Activated naive CD4-positive, alpha-beta T cell treated with anti-CD3 and anti-CD28 coated beads, Interleukin-2, amount 10 ng/mL, durations not matched to agents 7 days and 5 days (primary cell): ENCODE data around the gene MICAL3.
"Not testable (repeated sequence)": the region's sequence is repeated elsewhere in the genome, so short reads cannot be mapped to it uniquely, and the experiment has no call there.

Experiments
- CTCF ChIA-PET: fragments of 350-600 bp; sonication (Branson Sonifier 250); formaldehyde crosslinking; loops from one replicate; lab custom pipeline; 2021; ENCODE audit warnings: antibody characterized with exemption; lab: Charles Lee
- DNase-seq: peaks from one replicate; pipeline ENCODE4 v3.0.0-alpha.2; 2020
- H3K27ac Mint-ChIP-seq: one replicate; pipeline ENCODE4 v1.8.0; 2021; ENCODE audit warnings: mild to moderate bottlenecking, moderate library complexity, mixed read lengths
- H3K27me3 Mint-ChIP-seq: one replicate; pipeline ENCODE4 v1.8.0; 2021; ENCODE audit warnings: mild to moderate bottlenecking, mixed read lengths
- H3K36me3 Mint-ChIP-seq: one replicate; pipeline ENCODE4 v1.8.0; 2021; ENCODE audit warnings: mixed read lengths
- H3K4me1 Mint-ChIP-seq: one replicate; pipeline ENCODE4 v1.8.0; 2021; ENCODE audit warnings: mixed read lengths
- H3K4me3 Mint-ChIP-seq: one replicate; pipeline ENCODE4 v1.8.0; 2021; ENCODE audit warnings: mild to moderate bottlenecking, moderate library complexity, mixed read lengths
- H3K9me3 Mint-ChIP-seq: one replicate; pipeline ENCODE4 v1.8.0; 2021; ENCODE audit warnings: mixed read lengths

MICAL3 gene

GRCh38 chr22:17888439-17888838, 135.9 kb downstream of the MICAL3 start:
- DNase-seq, result no peak
- Mint-ChIP-seq H3K36me3 (peaks cover 2% of the 10 kb centered on the region), H3K27ac (no peak overlapping the region), H3K4me3 (no peak overlapping the region), H3K4me1 (no peaks in the 10 kb centered on the region), H3K9me3 (no peaks in the 10 kb centered on the region), H3K27me3 (no peaks in the 10 kb centered on the region)
- CTCF ChIA-PET, result interaction anchor here (1.2 kb wide), 1 partner anchor 15 kb away, joined by 3 read pairs; no protein-coding TSS in a partner anchor

GRCh38 chr22:17884893-17885292, 139.5 kb downstream of the MICAL3 start:
- CTCF ChIA-PET, result no interaction called here
- H3K4me3 Mint-ChIP-seq, result no peak overlapping the region
- no peaks in the 10 kb centered on the region for H3K9me3 Mint-ChIP-seq
- no peak for DNase-seq
- H3K27ac Mint-ChIP-seq, result no peak overlapping the region
- peaks cover 2% of the 10 kb centered on the region for H3K36me3 Mint-ChIP-seq
- no peaks in the 10 kb centered on the region for H3K27me3 Mint-ChIP-seq
- H3K4me1 Mint-ChIP-seq, result no peaks in the 10 kb centered on the region

GRCh38 chr22:17884084-17884483, 140.3 kb downstream of the MICAL3 start:
- CTCF ChIA-PET, result no interaction called here
- no peaks in the 10 kb centered on the region for H3K27me3 Mint-ChIP-seq
- H3K36me3 Mint-ChIP-seq, result peaks cover 2% of the 10 kb centered on the region
- H3K9me3 Mint-ChIP-seq, result no peaks in the 10 kb centered on the region
- no peaks in the 10 kb centered on the region for H3K4me1 Mint-ChIP-seq
- H3K4me3 Mint-ChIP-seq, result no peak overlapping the region
- H3K27ac Mint-ChIP-seq, result no peak overlapping the region
- DNase-seq, result no peak

GRCh38 chr22:17883356-17883755, 141.0 kb downstream of the MICAL3 start:
- Mint-ChIP-seq H3K9me3 (no peaks in the 10 kb centered on the region), H3K4me3 (no peak overlapping the region), H3K4me1 (no peaks in the 10 kb centered on the region), H3K36me3 (peaks cover 2% of the 10 kb centered on the region), H3K27ac (no peak overlapping the region), H3K27me3 (no peaks in the 10 kb centered on the region)
- DNase-seq, result no peak
- CTCF ChIA-PET, result no interaction called here

GRCh38 chr22:17882727-17883126, 141.6 kb downstream of the MICAL3 start:
- H3K9me3 Mint-ChIP-seq, result no peaks in the 10 kb centered on the region
- H3K27ac Mint-ChIP-seq, result no peak overlapping the region
- no peaks in the 10 kb centered on the region for H3K4me1 Mint-ChIP-seq
- H3K27me3 Mint-ChIP-seq, result no peaks in the 10 kb centered on the region
- no peak for DNase-seq
- CTCF ChIA-PET, result interaction anchor here (0.6 kb wide), 1 partner anchor 229 kb away, joined by 3 read pairs; no protein-coding TSS in a partner anchor
- H3K4me3 Mint-ChIP-seq, result no peak overlapping the region
- peaks cover 2% of the 10 kb centered on the region for H3K36me3 Mint-ChIP-seq

GRCh38 chr22:17882162-17882561, 142.2 kb downstream of the MICAL3 start:
- H3K9me3 Mint-ChIP-seq, result no peaks in the 10 kb centered on the region
- H3K36me3 Mint-ChIP-seq, result peaks cover 2% of the 10 kb centered on the region
- H3K27me3 Mint-ChIP-seq, result no peaks in the 10 kb centered on the region
- DNase-seq, result no peak
- H3K4me1 Mint-ChIP-seq, result no peaks in the 10 kb centered on the region
- CTCF ChIA-PET, result interaction anchor here (0.6 kb wide), 1 partner anchor 229 kb away, joined by 3 read pairs; no protein-coding TSS in a partner anchor
- H3K4me3 Mint-ChIP-seq, result no peak overlapping the region
- H3K27ac Mint-ChIP-seq, result no peak overlapping the region

- H3K4me3 Mint-ChIP-seq, result no peak overlapping the region
- CTCF ChIA-PET, result no interaction called here
- H3K4me1 Mint-ChIP-seq, result no peaks in the 10 kb centered on the region
- DNase-seq, result no peak
- H3K36me3 Mint-ChIP-seq, result peaks cover 2% of the 10 kb centered on the region
- no peaks in the 10 kb centered on the region for H3K9me3 Mint-ChIP-seq
- no peaks in the 10 kb centered on the region for H3K27me3 Mint-ChIP-seq
- no peak overlapping the region for H3K27ac Mint-ChIP-seq
These were observed 143.0 kb downstream of the MICAL3 start for GRCh38 chr22:17881366-17881765.

- no peaks in the 10 kb centered on the region for H3K27me3 Mint-ChIP-seq
- no peak overlapping the region for H3K27ac Mint-ChIP-seq
- CTCF ChIA-PET, result no interaction called here
- H3K4me1 Mint-ChIP-seq, result no peaks in the 10 kb centered on the region
- no peak for DNase-seq
- H3K9me3 Mint-ChIP-seq, result no peaks in the 10 kb centered on the region
- no peak overlapping the region for H3K4me3 Mint-ChIP-seq
- H3K36me3 Mint-ChIP-seq, result peaks cover 2% of the 10 kb centered on the region
These were observed 143.9 kb downstream of the MICAL3 start for GRCh38 chr22:17880468-17880867.

GRCh38 chr22:17880020-17880419, 144.3 kb downstream of the MICAL3 start:
- H3K27ac Mint-ChIP-seq, result no peak overlapping the region
- H3K27me3 Mint-ChIP-seq, result no peaks in the 10 kb centered on the region
- no peak overlapping the region for H3K4me3 Mint-ChIP-seq
- no peaks in the 10 kb centered on the region for H3K4me1 Mint-ChIP-seq
- no peaks in the 10 kb centered on the region for H3K9me3 Mint-ChIP-seq
- no peaks in the 10 kb centered on the region for H3K36me3 Mint-ChIP-seq
- CTCF ChIA-PET, result no interaction called here
- DNase-seq, result no peak

- Mint-ChIP-seq H3K4me1 (no peaks in the 10 kb centered on the region), H3K36me3 (no peaks in the 10 kb centered on the region)
- CTCF ChIA-PET, result no interaction called here
These were observed 145.4 kb downstream of the MICAL3 start for GRCh38 chr22:17878941-17879340.

GRCh38 chr22:17878186-17878694, 146.1 kb downstream of the MICAL3 start:
- no peaks in the 10 kb centered on the region for H3K4me1 Mint-ChIP-seq
- no peaks in the 10 kb centered on the region for H3K9me3 Mint-ChIP-seq
- no peaks in the 10 kb centered on the region for H3K36me3 Mint-ChIP-seq
- DNase-seq, result no peak
- H3K27ac Mint-ChIP-seq, result no peak overlapping the region
- H3K27me3 Mint-ChIP-seq, result no peaks in the 10 kb centered on the region
- CTCF ChIA-PET, result no interaction called here
- H3K4me3 Mint-ChIP-seq, result no peak overlapping the region

More at GRCh38 chr22:17878941-17879340, 145.4 kb downstream of the MICAL3 start:
- no peaks in the 10 kb centered on the region for H3K27me3 Mint-ChIP-seq
- H3K9me3 Mint-ChIP-seq, result no peaks in the 10 kb centered on the region
- no peak overlapping the region for H3K4me3 Mint-ChIP-seq
- no peak for DNase-seq
- no peak overlapping the region for H3K27ac Mint-ChIP-seq

- H3K4me3 Mint-ChIP-seq, H3K4me1 Mint-ChIP-seq, H3K36me3 Mint-ChIP-seq, DNase-seq, CTCF ChIA-PET, H3K27me3 Mint-ChIP-seq, H3K27ac Mint-ChIP-seq, H3K9me3 Mint-ChIP-seq: not testable (repeated sequence)
These were observed 147.2 kb downstream of the MICAL3 start for GRCh38 chr22:17876878-17877855.

GRCh38 chr22:17876306-17876831, 148.0 kb downstream of the MICAL3 start:
- CTCF ChIA-PET, result no interaction called here

GRCh38 chr22:17875631-17876030, 148.7 kb downstream of the MICAL3 start:
- H3K27ac Mint-ChIP-seq, result no peak overlapping the region
- H3K4me3 Mint-ChIP-seq, result no peak overlapping the region
- H3K4me1 Mint-ChIP-seq, result no peaks in the 10 kb centered on the region
- no peak for DNase-seq
- peaks cover 2% of the 10 kb centered on the region for H3K36me3 Mint-ChIP-seq
- H3K9me3 Mint-ChIP-seq, result no peaks in the 10 kb centered on the region
- CTCF ChIA-PET, result interaction anchor here (0.6 to 0.7 kb wide), 3 partner anchors 84 to 686 kb away, joined by 3 read pairs; no protein-coding TSS in a partner anchor
- no peaks in the 10 kb centered on the region for H3K27me3 Mint-ChIP-seq

More at GRCh38 chr22:17876306-17876831, 148.0 kb downstream of the MICAL3 start:
- no peaks in the 10 kb centered on the region for H3K27me3 Mint-ChIP-seq
- H3K9me3 Mint-ChIP-seq, result no peaks in the 10 kb centered on the region
- no peaks in the 10 kb centered on the region for H3K4me1 Mint-ChIP-seq
- no peak for DNase-seq
- no peak overlapping the region for H3K4me3 Mint-ChIP-seq
- H3K27ac Mint-ChIP-seq, result no peak overlapping the region
- H3K36me3 Mint-ChIP-seq, result peaks cover 2% of the 10 kb centered on the region
